Measurements from ENCODE around the gene PCBP3. TPM values are rescaled to one million over a fixed set of nuclear protein-coding genes. Genes with fewer than 3 reads are reported as not detected.
A peak's percentile ranks its signal among the peaks of the same experiment; 100 is the strongest.

The PCBP3 gene
- total RNA-seq, 1 donor from 2014 or later: 11.8 TPM

DNA sequence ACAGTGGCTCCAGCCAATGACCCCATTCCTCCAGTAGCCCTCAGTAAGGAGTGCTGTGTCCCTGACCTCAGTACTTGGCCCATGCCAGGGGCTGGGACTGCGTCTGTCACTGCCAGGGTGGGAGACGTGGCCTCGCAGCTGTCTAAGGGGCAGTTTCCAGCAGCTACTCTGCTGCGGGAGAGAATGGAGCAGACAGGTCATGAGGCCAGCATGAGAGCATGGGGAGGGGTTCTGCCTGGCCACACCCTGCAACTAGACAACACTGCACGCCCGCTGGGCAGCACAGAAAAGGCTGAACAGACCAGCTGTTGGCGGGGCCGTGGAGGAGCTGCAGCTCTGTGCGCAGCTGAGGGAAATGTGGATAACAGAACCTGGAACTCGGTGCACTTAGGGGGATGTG, 246.4 kb downstream of the PCBP3 start:
- TF ChIP-seq, protein P1, sequence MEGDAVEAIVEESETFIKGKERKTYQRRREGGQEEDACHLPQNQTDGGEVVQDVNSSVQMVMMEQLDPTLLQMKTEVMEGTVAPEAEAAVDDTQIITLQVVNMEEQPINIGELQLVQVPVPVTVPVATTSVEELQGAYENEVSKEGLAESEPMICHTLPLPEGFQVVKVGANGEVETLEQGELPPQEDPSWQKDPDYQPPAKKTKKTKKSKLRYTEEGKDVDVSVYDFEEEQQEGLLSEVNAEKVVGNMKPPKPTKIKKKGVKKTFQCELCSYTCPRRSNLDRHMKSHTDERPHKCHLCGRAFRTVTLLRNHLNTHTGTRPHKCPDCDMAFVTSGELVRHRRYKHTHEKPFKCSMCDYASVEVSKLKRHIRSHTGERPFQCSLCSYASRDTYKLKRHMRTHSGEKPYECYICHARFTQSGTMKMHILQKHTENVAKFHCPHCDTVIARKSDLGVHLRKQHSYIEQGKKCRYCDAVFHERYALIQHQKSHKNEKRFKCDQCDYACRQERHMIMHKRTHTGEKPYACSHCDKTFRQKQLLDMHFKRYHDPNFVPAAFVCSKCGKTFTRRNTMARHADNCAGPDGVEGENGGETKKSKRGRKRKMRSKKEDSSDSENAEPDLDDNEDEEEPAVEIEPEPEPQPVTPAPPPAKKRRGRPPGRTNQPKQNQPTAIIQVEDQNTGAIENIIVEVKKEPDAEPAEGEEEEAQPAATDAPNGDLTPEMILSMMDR (IDR thresholded peaks at IDR 0.05): no peak
- DNase-seq (ENCODE audit: low spot score): peak; percentile 43

GRCh38 chr21:45891388-45892155, 248.0 kb downstream of the PCBP3 start:
- TF ChIP-seq, protein P1 (IDR thresholded peaks at IDR 0.05): no peak
- Mint-ChIP-seq H3K27ac (ENCODE audit: unreplicated experiment) (no peak overlapping the region), H3K36me3 (ENCODE audit: low read depth) (no peaks in the 10 kb centered on the region), H3K9me3 (ENCODE audit: low read depth) (no peaks in the 10 kb centered on the region), H3K27me3 (ENCODE audit: low read depth) (peaks cover 17% of the 10 kb centered on the region), H3K4me3 (ENCODE audit: unreplicated experiment) (no peak overlapping the region), H3K4me1 (ENCODE audit: low read depth) (peaks cover 13% of the 10 kb centered on the region)
- DNase-seq (ENCODE audit: low spot score): peak; percentile 84

More for the DNA sequence above, 246.4 kb downstream of the PCBP3 start:
- Mint-ChIP-seq H3K9me3 (ENCODE audit: low read depth) (no peaks in the 10 kb centered on the region), H3K27ac (ENCODE audit: unreplicated experiment) (no peak overlapping the region), H3K36me3 (ENCODE audit: low read depth) (no peaks in the 10 kb centered on the region), H3K4me3 (ENCODE audit: unreplicated experiment) (no peak overlapping the region), H3K4me1 (ENCODE audit: low read depth) (peaks cover 13% of the 10 kb centered on the region), H3K27me3 (ENCODE audit: low read depth) (peaks cover 17% of the 10 kb centered on the region)

DNA sequence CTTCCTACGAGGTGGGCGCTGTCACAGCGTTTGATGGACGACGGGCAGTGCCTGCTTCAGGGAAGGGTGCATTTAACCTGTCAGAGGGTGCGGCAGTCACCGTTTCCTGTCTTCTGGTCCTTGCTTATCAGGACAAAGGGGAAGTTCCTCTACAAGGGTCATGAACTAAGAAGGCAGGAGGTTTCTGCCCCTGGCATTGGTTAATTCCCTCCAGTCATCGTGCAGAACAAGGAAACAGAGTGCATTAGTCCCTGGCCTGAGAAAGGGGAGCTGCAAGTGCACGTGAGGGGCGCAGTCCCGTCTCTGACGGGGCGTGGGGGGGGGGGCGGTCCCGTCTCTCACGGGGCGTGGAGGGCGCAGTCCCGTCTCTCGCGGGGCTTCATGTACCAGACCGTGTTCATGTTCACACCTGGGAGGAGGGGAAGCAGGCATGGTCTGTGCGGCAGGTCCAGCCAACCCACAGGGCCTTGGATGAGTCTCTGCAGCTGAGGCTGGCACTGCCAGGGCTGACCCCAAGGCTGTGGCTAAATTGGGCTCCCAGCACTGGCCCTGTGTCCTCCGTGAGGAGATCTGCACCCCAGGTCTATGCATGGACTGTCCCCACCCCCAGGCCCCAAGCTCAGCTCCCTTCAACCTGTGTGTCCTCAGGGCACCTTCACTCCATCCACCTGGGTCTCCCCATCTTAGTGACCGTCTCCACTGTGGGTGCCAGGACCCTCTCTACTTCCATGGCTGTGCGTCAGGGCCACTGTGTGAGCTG, 248.8 kb downstream of the PCBP3 start:
- no peak overlapping the region for H3K27ac Mint-ChIP-seq (ENCODE audit: unreplicated experiment)
- DNase-seq (ENCODE audit: low spot score): peak; percentile 75
- H3K36me3 Mint-ChIP-seq (ENCODE audit: low read depth): no peaks in the 10 kb centered on the region
- H3K27me3 Mint-ChIP-seq (ENCODE audit: low read depth): peaks cover 17% of the 10 kb centered on the region
- H3K9me3 Mint-ChIP-seq (ENCODE audit: low read depth): no peaks in the 10 kb centered on the region
- H3K4me1 Mint-ChIP-seq (ENCODE audit: low read depth): peaks cover 7% of the 10 kb centered on the region
- H3K4me3 Mint-ChIP-seq (ENCODE audit: unreplicated experiment): no peak overlapping the region
- TF ChIP-seq, protein P1 (IDR thresholded peaks at IDR 0.05): no peak

DNA sequence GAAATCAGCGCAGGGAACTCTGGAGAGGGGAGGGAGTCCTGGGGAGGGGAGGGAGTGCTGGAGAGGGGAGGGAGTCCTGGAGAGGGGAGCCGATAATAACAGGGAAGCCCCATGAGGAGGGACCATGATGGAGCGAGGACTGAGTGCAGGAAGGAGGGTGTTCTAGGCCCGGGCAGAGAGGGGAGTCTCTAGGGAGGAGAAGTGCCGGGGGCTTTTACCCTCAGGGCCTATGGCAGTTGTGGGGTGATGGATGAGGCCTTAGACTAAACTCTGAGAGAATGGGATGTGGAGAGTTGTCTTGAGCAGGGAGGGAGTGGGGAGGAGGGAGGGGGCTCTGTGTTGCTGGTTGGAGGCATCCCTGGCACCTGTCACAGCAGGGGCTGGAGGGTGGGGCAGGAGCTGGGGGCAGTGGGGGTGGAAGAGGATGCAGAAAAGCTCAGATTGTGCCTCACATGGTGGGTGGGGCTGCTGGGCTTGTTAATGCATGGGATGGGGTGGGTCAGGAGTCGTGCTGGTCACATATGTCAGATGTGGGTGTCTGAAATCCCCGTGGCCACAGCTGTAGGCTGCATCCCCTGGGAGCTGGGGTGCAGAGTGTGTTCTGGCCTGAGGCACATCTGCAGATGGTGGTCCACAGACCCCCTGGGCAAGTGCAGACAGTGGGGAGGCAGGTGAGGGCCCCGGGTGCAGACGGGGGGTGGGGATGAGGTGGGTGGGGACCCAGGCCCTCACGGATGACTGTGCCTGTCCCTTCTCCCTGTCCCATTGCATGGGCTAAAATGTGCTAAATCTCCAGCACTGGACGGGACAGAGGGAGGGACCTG, 249.6 kb downstream of the PCBP3 start:
- TF ChIP-seq, protein P1 (IDR thresholded peaks at IDR 0.05): no peak
- no peaks in the 10 kb centered on the region for H3K36me3 Mint-ChIP-seq (ENCODE audit: low read depth)
- peak; percentile 57 for DNase-seq (ENCODE audit: low spot score)
- peaks cover 17% of the 10 kb centered on the region for H3K27me3 Mint-ChIP-seq (ENCODE audit: low read depth)
- no peak overlapping the region for H3K4me3 Mint-ChIP-seq (ENCODE audit: unreplicated experiment)
- no peaks in the 10 kb centered on the region for H3K9me3 Mint-ChIP-seq (ENCODE audit: low read depth)
- H3K27ac Mint-ChIP-seq (ENCODE audit: unreplicated experiment): no peak overlapping the region
- H3K4me1 Mint-ChIP-seq (ENCODE audit: low read depth): peaks cover 7% of the 10 kb centered on the region

Data from chondrocyte (in vitro differentiated cells).